DND-41 (cell line): ENCODE results near the gene DCTN3.

ENCODE experiments used
- ATAC-seq: fragments of 200-7000 bp; cut with Tn5 transposase; 3 replicates; pipeline ENCODE4 v1.9.1; 2021; ENCODE audit warnings: low read depth; ENCODE audit not compliant: insufficient read depth
- DNase-seq: peaks from one replicate; pipeline ENCODE4 v3.0.0-alpha.2; 2020
- H2AFZ ChIP-seq: 2 replicates; pipeline ENCODE4 v1.6.0; 2012; ENCODE audit warnings: low read depth, low read length
- H3K27ac ChIP-seq: 2 replicates; pipeline ENCODE4 v1.5.1; 2012; ENCODE audit warnings: low read length, inconsistent platforms
- H3K27me3 ChIP-seq: fragments of 200-600 bp; sonication (generic); 2 replicates; pipeline ENCODE4 v1.6.0; 2012; ENCODE audit warnings: low read length, mild to moderate bottlenecking, inconsistent platforms; ENCODE audit not compliant: insufficient read depth, poor library complexity
- H3K36me3 ChIP-seq: 2 replicates; pipeline ENCODE4 v1.5.1; 2012; ENCODE audit warnings: low read length, inconsistent platforms; ENCODE audit not compliant: insufficient read depth
- H3K4me1 ChIP-seq: 2 replicates; pipeline ENCODE4 v1.5.1; 2012; ENCODE audit warnings: mild to moderate bottlenecking, low read length; ENCODE audit not compliant: insufficient read depth
- H3K4me2 ChIP-seq: 2 replicates; pipeline ENCODE4 v1.6.0; 2012; ENCODE audit warnings: mild to moderate bottlenecking, moderate library complexity, low read length, inconsistent platforms; ENCODE audit not compliant: insufficient read depth
- H3K4me3 ChIP-seq, 2 experiments: fragments of 200-600 bp in 1 of 2; shearing (Covaris generic) in 1 of 2; 2 replicates each; pipeline ENCODE4 v1.5.1; 2012 to 2016; ENCODE audit warnings: inconsistent platforms in 2 of 2, low read length in 2 of 2, mild to moderate bottlenecking in 2 of 2, low read depth in 1 of 2, moderate library complexity in 1 of 2
- H3K79me2 ChIP-seq: 2 replicates; pipeline ENCODE4 v1.6.0; 2012; ENCODE audit warnings: low read length, inconsistent platforms; ENCODE audit not compliant: insufficient read depth
- H3K9ac ChIP-seq: 2 replicates; pipeline ENCODE4 v1.6.0; 2012; ENCODE audit warnings: low read depth, mild to moderate bottlenecking, inconsistent platforms, low read length, moderate library complexity
- H3K9me3 ChIP-seq: 2 replicates; pipeline ENCODE4 v1.5.1; 2012; ENCODE audit warnings: low read length, moderate library complexity, mild to moderate bottlenecking, inconsistent platforms; ENCODE audit not compliant: insufficient read depth, severe bottlenecking
- H4K20me1 ChIP-seq: 2 replicates; pipeline ENCODE4 v1.6.0; 2012; ENCODE audit warnings: low read length; ENCODE audit not compliant: insufficient read depth
- CTCF ChIP-seq: IDR thresholded peaks from 2 replicates; pipeline ENCODE4 v1.5.1; 2012; ENCODE audit warnings: borderline replicate concordance, low read length, moderate library complexity, mild to moderate bottlenecking; ENCODE audit not compliant: poor library complexity, severe bottlenecking; ENCODE audit errors: extremely low read depth
- EZH2 ChIP-seq: IDR thresholded peaks from 3 replicates; pipeline ENCODE4 v1.6.1; 2012; ENCODE audit warnings: borderline replicate concordance, low read depth, mild to moderate bottlenecking, moderate library complexity, low read length, inconsistent platforms; ENCODE audit not compliant: severe bottlenecking

The DCTN3 gene

GRCh38 chr9:34564617-34565016, 55.7 kb downstream of the DCTN3 start:
- H3K4me3 ChIP-seq, result no peak overlapping the region
- ATAC-seq, result no peak
- H3K4me2 ChIP-seq, result no peak overlapping the region
- TF ChIP-seq CTCF (no peak), EZH2 (no peak)
- H3K36me3 ChIP-seq, result no peaks in the 10 kb centered on the region
- H3K79me2 ChIP-seq, result no peaks in the 10 kb centered on the region
- DNase-seq, result no peak
- peaks cover 4% of the 10 kb centered on the region for H3K9me3 ChIP-seq
- H2AFZ ChIP-seq, result no peak overlapping the region
- peaks cover 5% of the 10 kb centered on the region for H3K27me3 ChIP-seq
- no peaks in the 10 kb centered on the region for H3K4me1 ChIP-seq
- H4K20me1 ChIP-seq, result no peaks in the 10 kb centered on the region; the same call in 1 of the 2 replicates
- no peak overlapping the region for H3K27ac ChIP-seq
- H3K9ac ChIP-seq, result no peak overlapping the region
